HEK293T (cell line): ENCODE measurements around the gene TK2.
"Not testable (repeated sequence)": the region's sequence is repeated elsewhere in the genome, so short reads cannot be mapped to it uniquely, and the experiment has no call there.

ENCODE experiments used
- ARNT ChIP-seq: fragments of 450-650 bp; IDR thresholded peaks from 2 replicates; pipeline ENCODE4 v1.6.1; 2017; ENCODE audit warnings: mild to moderate bottlenecking
- BHLHE40 ChIP-seq: fragments of 450-650 bp; IDR thresholded peaks from 2 replicates; pipeline ENCODE4 v1.6.1; 2016; ENCODE audit warnings: mild to moderate bottlenecking, moderate library complexity, borderline replicate concordance
- CTBP1 ChIP-seq: fragments of 450-650 bp; IDR thresholded peaks from 2 replicates; pipeline ENCODE4 v1.6.1; 2016; ENCODE audit warnings: borderline replicate concordance
- FOXM1 ChIP-seq: fragments of 450-650 bp; IDR thresholded peaks from 2 replicates; pipeline ENCODE4 v1.6.1; 2017; ENCODE audit warnings: mild to moderate bottlenecking, borderline replicate concordance
- HDGF ChIP-seq: fragments of 450-650 bp; IDR thresholded peaks from 2 replicates; pipeline ENCODE4 v1.6.1; 2017; ENCODE audit warnings: antibody characterized with exemption, borderline replicate concordance
- L3MBTL2 ChIP-seq: fragments of 450-650 bp; conservative IDR thresholded peaks from 2 replicates; pipeline ENCODE4 v1.6.1; 2016; ENCODE audit warnings: mild to moderate bottlenecking
- SP1 ChIP-seq: fragments of 450-650 bp; IDR thresholded peaks from 2 replicates; pipeline ENCODE4 v1.6.1; 2017
- TF ChIP-seq, protein P1 (sequence below): fragments of 450-650 bp; IDR thresholded peaks from 2 replicates; pipeline ENCODE4 v1.6.1; 2016

DNA sequence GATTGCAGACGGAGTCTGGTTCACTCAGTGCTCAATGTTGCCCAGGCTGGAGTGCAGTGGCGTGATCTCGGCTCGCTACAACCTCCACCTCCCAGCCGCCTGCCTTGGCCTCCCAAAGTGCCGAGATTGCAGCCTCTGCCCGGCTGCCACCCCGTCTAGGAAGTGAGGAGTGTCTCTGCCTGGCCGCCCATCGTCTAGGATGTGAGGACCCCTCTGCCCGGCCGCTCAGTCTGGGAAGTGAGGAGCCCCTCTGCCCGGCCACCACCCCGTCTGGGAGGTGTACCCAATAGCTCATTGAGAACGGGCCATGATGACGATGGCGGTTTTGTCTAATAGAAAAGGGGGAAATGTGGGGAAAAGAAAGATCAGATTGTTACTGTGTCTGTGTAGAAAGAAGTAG lies 35.5 kb downstream of the TK2 start:
- TF ChIP-seq SP1, CTBP1, ARNT, HDGF, FOXM1, L3MBTL2, BHLHE40: not testable (repeated sequence)
- TF ChIP-seq, protein P1, sequence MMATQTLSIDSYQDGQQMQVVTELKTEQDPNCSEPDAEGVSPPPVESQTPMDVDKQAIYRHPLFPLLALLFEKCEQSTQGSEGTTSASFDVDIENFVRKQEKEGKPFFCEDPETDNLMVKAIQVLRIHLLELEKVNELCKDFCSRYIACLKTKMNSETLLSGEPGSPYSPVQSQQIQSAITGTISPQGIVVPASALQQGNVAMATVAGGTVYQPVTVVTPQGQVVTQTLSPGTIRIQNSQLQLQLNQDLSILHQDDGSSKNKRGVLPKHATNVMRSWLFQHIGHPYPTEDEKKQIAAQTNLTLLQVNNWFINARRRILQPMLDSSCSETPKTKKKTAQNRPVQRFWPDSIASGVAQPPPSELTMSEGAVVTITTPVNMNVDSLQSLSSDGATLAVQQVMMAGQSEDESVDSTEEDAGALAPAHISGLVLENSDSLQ, result not testable (repeated sequence)
